Measurements from ENCODE around the gene ABCA4. TPM values are rescaled to one million over a fixed set of nuclear protein-coding genes. Genes with fewer than 3 reads are reported as not detected.
A peak's percentile ranks its signal among the peaks of the same experiment; 100 is the strongest.

The ABCA4 gene
- total RNA-seq, 1 donor from 2014 or later: 3.2 TPM

DNA sequence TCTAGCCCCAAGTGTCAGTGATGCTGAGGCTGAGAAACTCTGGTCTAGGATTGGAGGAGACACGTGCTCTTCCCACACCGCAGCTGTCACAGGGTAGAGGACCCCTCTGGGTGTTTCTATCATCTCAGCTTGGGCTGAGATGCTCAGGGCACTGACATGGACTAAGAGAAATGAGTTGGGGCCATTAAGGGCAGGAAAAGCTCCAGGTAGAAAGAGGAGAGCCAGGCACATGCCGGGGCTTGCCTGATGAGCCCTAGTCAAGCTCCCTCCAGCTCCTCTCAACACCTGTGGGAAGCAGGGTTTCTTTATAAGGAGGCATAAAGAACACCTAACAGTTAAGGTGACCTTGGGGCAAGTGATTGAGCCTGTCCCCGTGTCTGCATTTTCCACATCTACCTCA lies 17.3 kb downstream of the ABCA4 start:
- Mint-ChIP-seq H3K9me3 (no peaks in the 10 kb centered on the region), H3K4me1 (ENCODE audit: unreplicated experiment) (peaks cover 65% of the 10 kb centered on the region), H3K36me3 (no peaks in the 10 kb centered on the region), H3K4me3 (peak overlapping the region; percentile 18), H3K27me3 (no peaks in the 10 kb centered on the region), H3K27ac (peak overlapping the region; percentile 96)
- TF ChIP-seq, protein P1, sequence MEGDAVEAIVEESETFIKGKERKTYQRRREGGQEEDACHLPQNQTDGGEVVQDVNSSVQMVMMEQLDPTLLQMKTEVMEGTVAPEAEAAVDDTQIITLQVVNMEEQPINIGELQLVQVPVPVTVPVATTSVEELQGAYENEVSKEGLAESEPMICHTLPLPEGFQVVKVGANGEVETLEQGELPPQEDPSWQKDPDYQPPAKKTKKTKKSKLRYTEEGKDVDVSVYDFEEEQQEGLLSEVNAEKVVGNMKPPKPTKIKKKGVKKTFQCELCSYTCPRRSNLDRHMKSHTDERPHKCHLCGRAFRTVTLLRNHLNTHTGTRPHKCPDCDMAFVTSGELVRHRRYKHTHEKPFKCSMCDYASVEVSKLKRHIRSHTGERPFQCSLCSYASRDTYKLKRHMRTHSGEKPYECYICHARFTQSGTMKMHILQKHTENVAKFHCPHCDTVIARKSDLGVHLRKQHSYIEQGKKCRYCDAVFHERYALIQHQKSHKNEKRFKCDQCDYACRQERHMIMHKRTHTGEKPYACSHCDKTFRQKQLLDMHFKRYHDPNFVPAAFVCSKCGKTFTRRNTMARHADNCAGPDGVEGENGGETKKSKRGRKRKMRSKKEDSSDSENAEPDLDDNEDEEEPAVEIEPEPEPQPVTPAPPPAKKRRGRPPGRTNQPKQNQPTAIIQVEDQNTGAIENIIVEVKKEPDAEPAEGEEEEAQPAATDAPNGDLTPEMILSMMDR (conservative IDR thresholded peaks at IDR 0.05): no peak
- no peak for DNase-seq (ENCODE audit: extremely low spot score, unreplicated experiment)

DNA sequence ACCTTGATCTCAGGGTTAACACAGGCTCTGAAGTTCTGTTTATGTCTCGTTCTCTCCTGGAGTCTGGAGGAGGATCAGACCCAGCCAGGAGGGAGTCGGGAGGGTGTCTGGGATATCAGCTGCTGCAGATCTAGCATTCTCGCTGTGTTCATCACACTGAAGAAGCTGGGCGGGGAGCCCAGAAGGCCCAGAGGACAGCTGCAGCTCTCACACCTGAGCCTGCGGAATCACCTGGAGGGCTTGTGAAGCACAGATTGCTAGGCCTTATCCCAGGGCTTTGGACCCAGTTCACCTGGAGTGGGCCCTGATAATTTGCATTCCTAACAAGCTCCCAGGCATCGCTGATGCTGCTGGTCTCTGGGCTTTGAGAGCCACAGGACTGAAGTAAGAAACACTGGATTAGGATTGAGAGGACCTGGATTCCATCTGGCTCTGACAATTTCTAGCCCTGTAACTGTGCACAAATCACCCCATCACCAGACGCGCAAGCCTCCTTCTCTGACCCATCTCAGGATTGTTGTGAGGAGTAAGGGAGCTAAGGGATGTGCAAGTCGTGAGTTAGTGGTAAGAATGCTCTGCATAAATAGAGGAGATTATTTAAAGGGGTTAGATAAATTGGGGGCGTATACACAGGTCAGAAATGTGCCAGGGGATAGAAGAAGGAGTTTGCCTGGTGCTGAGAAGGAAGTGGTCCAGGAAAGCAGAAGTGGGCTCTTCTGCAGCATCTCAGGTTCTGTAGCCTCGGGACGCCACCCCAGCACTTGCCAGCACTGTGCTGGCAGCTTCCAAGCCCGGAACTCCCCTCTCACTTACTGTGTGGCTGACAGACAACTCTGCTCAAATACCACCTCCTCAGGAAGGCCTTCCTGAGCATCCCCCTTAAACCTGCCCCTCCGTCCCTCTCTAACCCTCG lies 19.1 kb downstream of the ABCA4 start:
- TF ChIP-seq, protein P1 (conservative IDR thresholded peaks at IDR 0.05): no peak
- H3K4me3 Mint-ChIP-seq: peak overlapping the region; percentile 34
- no peaks in the 10 kb centered on the region for H3K36me3 Mint-ChIP-seq
- peaks cover 65% of the 10 kb centered on the region for H3K4me1 Mint-ChIP-seq (ENCODE audit: unreplicated experiment)
- H3K27me3 Mint-ChIP-seq: no peaks in the 10 kb centered on the region
- no peaks in the 10 kb centered on the region for H3K9me3 Mint-ChIP-seq
- H3K27ac Mint-ChIP-seq: peak overlapping the region; percentile 96
- DNase-seq (ENCODE audit: extremely low spot score, unreplicated experiment): no peak

DNA sequence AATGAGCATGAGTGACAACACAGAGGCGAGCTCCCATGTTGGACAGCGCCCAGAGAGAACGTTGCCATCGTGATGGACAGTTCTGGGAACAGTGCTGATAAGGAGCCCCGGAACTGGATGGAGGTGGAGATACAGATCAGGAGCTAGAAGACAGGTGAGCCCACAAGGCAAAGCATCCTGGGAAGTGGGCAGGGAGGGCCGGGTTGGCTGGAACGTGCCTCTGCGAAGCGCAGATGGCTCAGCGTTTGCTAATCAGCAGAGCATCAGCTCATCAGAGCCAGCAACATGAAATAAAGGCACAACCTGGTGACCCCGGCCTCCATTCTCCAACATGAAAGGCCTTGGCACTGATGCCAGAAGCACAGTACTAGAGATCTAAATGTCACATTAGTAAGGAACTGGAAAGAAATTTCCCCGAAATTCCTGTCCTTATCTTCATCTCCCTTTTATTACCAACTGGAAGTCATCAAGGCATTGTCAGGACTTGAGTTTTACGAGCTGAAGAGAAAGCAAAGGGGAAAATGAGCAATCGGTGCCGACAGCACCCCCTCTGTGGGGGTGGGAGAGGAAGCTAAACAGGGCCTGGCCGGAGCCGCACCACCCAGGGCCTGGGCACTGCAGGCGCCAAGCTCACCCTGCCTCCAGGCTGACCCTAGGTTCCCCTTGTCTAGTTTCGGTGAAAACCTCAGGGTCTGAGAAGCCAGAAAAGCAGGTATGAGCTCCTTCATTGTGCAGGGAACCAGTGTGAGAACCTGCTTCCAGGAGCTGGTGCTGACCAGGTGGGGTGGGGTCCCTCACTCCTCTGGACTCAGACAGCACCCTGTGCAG lies 19.9 kb downstream of the ABCA4 start:
- Mint-ChIP-seq H3K27me3 (no peaks in the 10 kb centered on the region), H3K9me3 (no peaks in the 10 kb centered on the region), H3K27ac (peak overlapping the region; percentile 96), H3K4me1 (ENCODE audit: unreplicated experiment) (peaks cover 63% of the 10 kb centered on the region), H3K4me3 (peak overlapping the region; percentile 34), H3K36me3 (no peaks in the 10 kb centered on the region)
- DNase-seq (ENCODE audit: extremely low spot score, unreplicated experiment): no peak
- TF ChIP-seq, protein P1 (conservative IDR thresholded peaks at IDR 0.05): no peak

DNA sequence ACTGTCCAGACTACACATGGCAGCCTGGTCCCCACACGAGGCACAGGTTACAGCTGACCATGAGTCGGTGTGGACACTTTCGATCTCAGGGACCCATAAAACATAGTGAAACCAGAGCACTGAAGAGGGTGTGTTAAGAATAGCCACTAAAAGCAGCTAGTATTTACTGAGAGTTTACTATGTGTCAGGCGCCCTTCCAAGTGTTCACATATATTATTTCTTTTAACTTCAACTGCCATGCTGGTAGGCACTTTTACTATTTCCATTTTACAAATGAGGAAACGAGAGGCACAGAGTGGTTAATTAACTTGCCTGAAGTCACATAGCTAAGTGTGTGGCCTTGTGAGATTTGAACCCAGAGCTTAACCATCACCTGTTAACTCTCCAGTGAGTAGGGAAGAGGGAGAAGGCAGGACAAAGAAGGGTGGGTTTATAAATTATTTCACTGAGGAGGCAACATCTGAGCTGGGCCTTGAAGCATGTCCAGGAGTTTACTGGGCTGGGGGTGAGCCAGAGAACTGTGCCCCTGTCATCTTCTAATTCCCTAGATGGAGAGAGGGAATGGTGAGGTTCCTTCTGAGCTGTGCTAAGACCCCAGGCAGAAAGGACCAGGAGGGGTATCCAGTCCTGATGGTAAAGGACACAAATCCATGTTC lies 20.7 kb downstream of the ABCA4 start:
- DNase-seq (ENCODE audit: extremely low spot score, unreplicated experiment): no peak
- Mint-ChIP-seq H3K4me1 (ENCODE audit: unreplicated experiment) (peaks cover 65% of the 10 kb centered on the region), H3K36me3 (no peaks in the 10 kb centered on the region), H3K27me3 (no peaks in the 10 kb centered on the region), H3K4me3 (no peak overlapping the region), H3K9me3 (no peaks in the 10 kb centered on the region), H3K27ac (peak overlapping the region; percentile 96)
- TF ChIP-seq, protein P1 (conservative IDR thresholded peaks at IDR 0.05): no peak

DNA sequence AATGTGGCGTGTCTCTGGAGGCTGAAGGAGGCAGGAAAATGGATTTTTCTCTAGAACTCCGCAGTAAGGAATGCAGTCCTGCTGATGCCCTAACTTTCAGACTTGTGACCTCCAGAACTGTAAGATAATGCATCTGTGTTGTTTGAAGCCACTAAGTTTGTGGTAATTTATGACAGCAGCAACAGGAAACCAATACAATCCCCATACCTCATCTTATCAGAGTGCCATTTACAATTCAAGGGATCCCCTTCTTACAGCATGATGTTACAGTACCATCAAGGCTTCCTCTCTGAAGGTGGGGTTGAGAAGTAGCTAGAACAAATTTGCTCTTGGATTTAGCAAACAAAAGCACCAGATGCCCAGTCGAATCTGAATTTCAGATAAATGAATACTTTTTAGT lies 21.6 kb downstream of the ABCA4 start:
- DNase-seq (ENCODE audit: extremely low spot score, unreplicated experiment): no peak
- Mint-ChIP-seq H3K4me1 (ENCODE audit: unreplicated experiment) (peaks cover 59% of the 10 kb centered on the region), H3K4me3 (no peak overlapping the region), H3K27ac (peak overlapping the region; percentile 96), H3K27me3 (no peaks in the 10 kb centered on the region), H3K36me3 (no peaks in the 10 kb centered on the region), H3K9me3 (no peaks in the 10 kb centered on the region)
- TF ChIP-seq, protein P1 (conservative IDR thresholded peaks at IDR 0.05): no peak
